GM12872 (cell line): ENCODE data around the gene MPHOSPH9.

Experiments used
- CTCF ChIP-seq: IDR thresholded peaks from 3 replicates; pipeline ENCODE4 v1.5.1; 2011; ENCODE audit warnings: low read depth, mild to moderate bottlenecking, low read length, moderate library complexity; ENCODE audit not compliant: insufficient read depth

The MPHOSPH9 gene

GRCh38 chr12:123118497-123118896 lies 114.4 kb downstream of the MPHOSPH9 start:
- TF ChIP-seq CTCF, result no peak

GRCh38 chr12:123115409-123116121 lies 117.4 kb downstream of the MPHOSPH9 start:
- no peak for TF ChIP-seq CTCF

GRCh38 chr12:123114304-123115083 lies 118.4 kb downstream of the MPHOSPH9 start:
- no peak for TF ChIP-seq CTCF

GRCh38 chr12:123113026-123113425 lies 119.9 kb downstream of the MPHOSPH9 start:
- TF ChIP-seq CTCF, result no peak

- no peak for TF ChIP-seq CTCF
Observed at GRCh38 chr12:123111498-123112165, 121.3 kb downstream of the MPHOSPH9 start.

- no peak for TF ChIP-seq CTCF
Observed at GRCh38 chr12:123109319-123109772, 123.6 kb downstream of the MPHOSPH9 start.

- no peak for TF ChIP-seq CTCF
Observed at GRCh38 chr12:123108682-123109066, 124.3 kb downstream of the MPHOSPH9 start.
